NCI-H2081 (cell line): ENCODE data around the gene RHOH.

Source experiments
- DNase-seq, 2 experiments: peaks; one replicate each; lab custom pipeline; 2025; lab: John Stamatoyannopoulos, UW

Gene RHOH

GRCh38 chr4:40190019-40190418, 6.8 kb upstream of the RHOH start:
- peak; percentile 53 to 70 for DNase-seq

- no peak for DNase-seq
These were observed 6.4 kb upstream of the RHOH start for GRCh38 chr4:40190465-40190864.

GRCh38 chr4:40190880-40191815, 5.7 kb upstream of the RHOH start:
- DNase-seq = peak; percentile 57 to 86

GRCh38 chr4:40192114-40193015, 4.5 kb upstream of the RHOH start:
- DNase-seq = no peak

GRCh38 chr4:40193016-40193571, 3.7 kb upstream of the RHOH start:
- no peak for DNase-seq

GRCh38 chr4:40193578-40193977, 3.3 kb upstream of the RHOH start:
- DNase-seq = no peak

GRCh38 chr4:40194602-40195161, 2.1 kb upstream of the RHOH start:
- no peak for DNase-seq

GRCh38 chr4:40195182-40196177, 1.4 kb upstream of the RHOH start:
- no peak for DNase-seq

GRCh38 chr4:40196272-40196671, 559 bp upstream of the RHOH start:
- DNase-seq = no peak

- DNase-seq = no peak
These were observed 1.3 kb downstream of the RHOH start for GRCh38 chr4:40197879-40198689.

- DNase-seq = no peak
These were observed 2.4 kb downstream of the RHOH start for GRCh38 chr4:40199179-40199670.

GRCh38 chr4:40199999-40200874, 3.4 kb downstream of the RHOH start:
- DNase-seq = no peak

GRCh38 chr4:40200875-40201801, 4.3 kb downstream of the RHOH start:
- DNase-seq = no peak

- DNase-seq = no peak
These were observed 5.1 kb downstream of the RHOH start for GRCh38 chr4:40201898-40202297.

- no peak for DNase-seq
These were observed 5.6 kb downstream of the RHOH start for GRCh38 chr4:40202474-40202873.

GRCh38 chr4:40204507-40205258, 7.9 kb downstream of the RHOH start:
- DNase-seq = no peak
